ENCODE data around the gene HAUS1. TPM values are rescaled to one million over a fixed set of nuclear protein-coding genes. Genes with fewer than 3 reads are reported as not detected.

Gene HAUS1, protein sequence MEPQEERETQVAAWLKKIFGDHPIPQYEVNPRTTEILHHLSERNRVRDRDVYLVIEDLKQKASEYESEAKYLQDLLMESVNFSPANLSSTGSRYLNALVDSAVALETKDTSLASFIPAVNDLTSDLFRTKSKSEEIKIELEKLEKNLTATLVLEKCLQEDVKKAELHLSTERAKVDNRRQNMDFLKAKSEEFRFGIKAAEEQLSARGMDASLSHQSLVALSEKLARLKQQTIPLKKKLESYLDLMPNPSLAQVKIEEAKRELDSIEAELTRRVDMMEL
- total RNA-seq, result 36.8 and 39.7 TPM in 2 replicates

DNA sequence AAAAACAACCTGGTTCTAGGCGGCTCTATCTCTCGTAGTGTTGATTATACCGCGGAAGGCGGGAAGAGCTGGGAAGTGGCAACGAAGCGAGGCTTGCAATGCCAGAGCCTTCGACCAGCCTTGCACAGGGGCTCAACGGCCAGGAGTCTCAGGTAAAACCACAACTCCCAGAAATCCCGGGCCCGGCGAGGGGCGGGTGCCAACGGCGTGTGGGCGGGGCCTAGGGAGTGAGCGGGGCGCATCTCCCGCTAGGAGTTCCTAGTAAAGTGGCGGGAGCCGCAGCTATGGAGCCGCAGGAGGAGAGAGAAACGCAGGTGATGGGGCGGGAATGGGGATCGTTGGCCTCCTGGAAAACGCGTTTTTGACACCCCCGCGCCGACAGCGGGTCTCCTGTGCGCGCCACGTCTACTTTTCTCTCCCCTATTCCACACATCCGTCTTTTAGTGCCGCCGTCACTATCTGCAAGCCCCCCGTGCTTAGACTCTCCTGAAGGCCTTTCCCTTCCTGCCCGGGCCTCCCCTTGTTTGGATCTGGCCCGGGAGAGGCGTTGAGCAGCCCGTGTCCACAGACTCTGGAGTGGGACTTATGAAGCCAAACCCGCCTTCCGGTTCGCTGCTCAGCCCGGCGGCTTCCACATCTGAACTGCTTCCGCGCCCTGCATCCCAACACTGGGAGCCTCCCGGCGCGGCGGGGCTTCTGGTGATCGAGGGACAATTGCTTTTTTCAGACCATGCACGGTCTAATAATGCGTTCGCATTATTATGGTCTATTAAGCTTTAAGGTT, at the start of gene HAUS1:
TSS of gene HAUS1 (plus strand) at position 258 of the 784 bp plus-strand sequence. CDS start at position 285, 27 bp downstream.

DNA sequence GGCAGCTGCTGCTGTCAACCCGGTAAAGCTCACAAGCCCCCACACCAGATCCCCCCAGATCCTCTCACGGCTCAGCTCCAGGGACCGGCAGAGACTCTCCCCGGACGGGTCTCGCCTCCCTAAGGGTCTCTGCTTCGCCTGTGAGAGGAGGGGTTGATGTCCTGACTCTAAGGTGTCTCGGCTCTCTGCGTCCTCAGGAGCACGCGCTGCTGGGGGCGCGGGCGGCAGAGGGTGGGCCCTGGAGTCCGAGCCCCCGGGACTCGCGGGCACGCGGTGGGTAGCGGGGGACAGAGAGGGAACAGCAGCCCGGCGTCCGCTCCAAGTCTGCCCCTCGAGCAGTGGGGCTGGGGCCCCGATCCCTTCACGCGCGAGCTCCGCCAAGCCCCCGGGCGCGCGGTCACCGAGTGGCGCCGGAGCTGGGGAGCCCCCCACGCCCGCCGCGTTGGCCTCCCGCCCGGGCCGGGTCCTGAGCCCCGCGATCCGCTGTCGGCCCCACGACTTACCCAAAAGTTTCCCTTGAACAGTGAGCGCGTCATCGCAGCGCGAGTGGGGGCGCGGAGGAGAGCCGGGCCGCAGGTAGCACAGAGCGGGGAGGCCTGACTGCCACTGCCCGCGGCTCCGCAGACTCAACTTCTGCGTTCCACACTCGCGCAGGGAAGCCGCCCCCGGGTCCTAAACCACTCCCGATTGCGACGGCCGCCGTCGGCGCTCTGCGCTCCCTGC, 32.4 kb upstream of the HAUS1 start, which contains the start of gene PSTPIP2:
TSS of gene PSTPIP2 (minus strand) at position 608 of the 723 bp plus-strand sequence. CDS start at position 536, 72 bp downstream.

DNA sequence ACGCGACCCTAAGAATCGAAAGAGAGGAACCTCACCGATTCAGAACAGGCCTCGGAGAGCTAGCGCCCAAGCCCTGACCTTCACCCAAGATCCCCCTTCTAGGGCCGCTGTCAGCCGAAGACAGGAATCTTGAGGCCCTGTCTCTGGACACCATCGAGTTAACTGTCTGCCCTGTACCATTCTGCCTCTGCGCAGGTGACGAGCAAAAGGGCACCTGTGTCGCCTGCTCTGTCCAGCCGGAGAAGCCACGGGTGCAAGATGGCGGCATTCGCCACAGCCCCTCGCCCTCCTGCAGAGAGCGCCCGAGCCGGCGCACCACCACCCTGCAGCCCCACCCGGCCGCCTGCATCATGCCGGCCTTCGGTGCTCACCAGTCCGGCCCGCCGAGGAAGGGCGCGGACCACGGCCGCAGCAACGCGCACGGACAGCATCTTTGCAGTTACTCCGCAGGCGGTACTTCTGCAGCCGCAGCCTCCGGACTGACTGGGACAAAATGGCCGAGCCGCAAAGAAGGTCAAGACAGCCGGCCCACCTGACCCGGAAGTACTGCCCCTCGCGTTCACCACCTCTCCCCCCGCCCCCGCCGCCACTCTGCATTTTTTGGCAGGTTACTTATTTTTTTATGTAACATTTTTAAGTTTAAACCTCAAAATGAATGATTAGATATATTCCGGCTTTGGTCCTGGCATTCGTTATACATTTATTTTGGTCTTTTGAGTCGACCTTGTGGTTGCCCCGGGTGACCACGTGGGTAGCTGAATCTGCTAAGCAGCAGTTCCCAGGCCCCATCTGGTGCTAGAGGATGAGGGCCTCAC, 6.2 kb upstream of the HAUS1 start, which contains the start of gene ATP5F1A:
TSS of gene ATP5F1A (minus strand) at position 496 of the 815 bp plus-strand sequence. CDS start at position 431, 65 bp downstream.

Other genes starting within 250 kb of the HAUS1 start
- 13.3 and 22.0 TPM in 2 replicates for gene EPG5, start 137.1 kb upstream of the HAUS1 start, total RNA-seq
- 4.8 TPM in 2 replicates for gene PSTPIP2, start 32.1 kb upstream of the HAUS1 start, total RNA-seq
- gene ATP5F1A, start 6.1 kb upstream of the HAUS1 start, total RNA-seq, result 619 and 862 TPM in 2 replicates